GM12801 (cell line): ENCODE measurements around the gene STAT5A.

Experiments
- CTCF ChIP-seq: IDR thresholded peaks from one replicate; pipeline ENCODE4 v1.5.1; 2011; ENCODE audit warnings: control low read depth; ENCODE audit not compliant: insufficient read length; ENCODE audit errors: extremely low read depth

STAT5A gene

GRCh38 chr17:42249681-42250446 is 38.4 kb upstream of the STAT5A start:
- no peak for TF ChIP-seq CTCF

GRCh38 chr17:42251115-42251514 is 37.2 kb upstream of the STAT5A start:
- no peak for TF ChIP-seq CTCF

GRCh38 chr17:42252597-42253550 is 35.4 kb upstream of the STAT5A start:
- no peak for TF ChIP-seq CTCF

- no peak for TF ChIP-seq CTCF
Measured at GRCh38 chr17:42253578-42253977, 34.7 kb upstream of the STAT5A start.

- no peak for TF ChIP-seq CTCF
Measured at GRCh38 chr17:42255445-42255844, 32.9 kb upstream of the STAT5A start.

GRCh38 chr17:42260318-42260717 is 28.0 kb upstream of the STAT5A start:
- no peak for TF ChIP-seq CTCF

GRCh38 chr17:42266462-42266861 is 21.8 kb upstream of the STAT5A start:
- no peak for TF ChIP-seq CTCF
